DOHH2 (cell line): ENCODE measurements around the gene TCERG1L.

ENCODE experiments used
- H3F3A ChIP-seq: fragments of 200-600 bp; sonication (generic), shearing (Covaris generic); 2 replicates; pipeline ENCODE4 v1.6.0; 2016; ENCODE audit warnings: antibody characterized with exemption, mild to moderate bottlenecking; ENCODE audit not compliant: control insufficient read depth, insufficient read depth
- H3K27ac ChIP-seq: fragments of 200-600 bp; sonication (generic); 2 replicates; pipeline ENCODE4 v1.5.1; 2014; ENCODE audit warnings: low read depth, mild to moderate bottlenecking, low read length, moderate library complexity
- H3K27me3 ChIP-seq: fragments of 200-600 bp; sonication (generic); 2 replicates; pipeline ENCODE4 v1.6.1; 2014; ENCODE audit warnings: mild to moderate bottlenecking, low read length, mixed read lengths; ENCODE audit not compliant: control insufficient read depth
- H3K36me3 ChIP-seq: fragments of 200-600 bp; sonication (generic); 2 replicates; pipeline ENCODE4 v1.6.1; 2014; ENCODE audit warnings: mild to moderate bottlenecking, low read length, moderate library complexity, mixed read lengths; ENCODE audit not compliant: control insufficient read depth
- H3K4me1 ChIP-seq: fragments of 200-600 bp; sonication (generic); 2 replicates; pipeline ENCODE4 v1.6.1; 2014; ENCODE audit warnings: mild to moderate bottlenecking, low read length, mixed read lengths; ENCODE audit not compliant: control insufficient read depth
- H3K4me2 ChIP-seq: fragments of 200-600 bp; sonication (generic); 2 replicates; pipeline ENCODE4 v1.6.0; 2014; ENCODE audit warnings: mild to moderate bottlenecking, low read length, moderate library complexity
- H3K4me3 ChIP-seq: fragments of 200-600 bp; sonication (generic); 2 replicates; pipeline ENCODE4 v1.5.1; 2014; ENCODE audit warnings: mild to moderate bottlenecking, low read length, mixed read lengths
- H3K79me2 ChIP-seq: fragments of 200-600 bp; sonication (generic); 2 replicates; pipeline ENCODE4 v1.6.1; 2014; ENCODE audit warnings: mild to moderate bottlenecking, low read length, mixed read lengths; ENCODE audit not compliant: control insufficient read depth
- H3K9me2 ChIP-seq: fragments of 200-600 bp; sonication (generic); replicated peaks from 2 replicates; pipeline ENCODE4 v1.6.1; 2014; ENCODE audit warnings: mild to moderate bottlenecking, low read length, mixed read lengths; ENCODE audit not compliant: control insufficient read depth
- H3K9me3 ChIP-seq: fragments of 200-600 bp; sonication (generic); 2 replicates; pipeline ENCODE4 v1.6.1; 2014; ENCODE audit warnings: antibody characterized with exemption, low read length, mixed read lengths; ENCODE audit not compliant: control insufficient read depth, insufficient read depth
- H4K20me1 ChIP-seq: fragments of 200-600 bp; sonication (generic); 2 replicates; pipeline ENCODE4 v1.6.0; 2014; ENCODE audit warnings: low read depth, mild to moderate bottlenecking, antibody characterized with exemption, low read length, moderate library complexity; ENCODE audit not compliant: control insufficient read depth, insufficient read depth
- EZH2phosphoT487 ChIP-seq: fragments of 200-600 bp; sonication (generic); IDR thresholded peaks from 2 replicates; pipeline ENCODE4 v1.6.1; 2017; ENCODE audit warnings: borderline replicate concordance, mild to moderate bottlenecking, antibody characterized with exemption, low read length, moderate library complexity, mixed read lengths
- TF ChIP-seq, protein P1 (sequence below): fragments of 200-600 bp; sonication (generic); IDR thresholded peaks from one replicate; pipeline ENCODE4 v1.5.1; 2014; ENCODE audit warnings: antibody characterized with exemption, mild to moderate bottlenecking, low read depth, low read length; ENCODE audit not compliant: poor library complexity, severe bottlenecking

Gene TCERG1L

DNA sequence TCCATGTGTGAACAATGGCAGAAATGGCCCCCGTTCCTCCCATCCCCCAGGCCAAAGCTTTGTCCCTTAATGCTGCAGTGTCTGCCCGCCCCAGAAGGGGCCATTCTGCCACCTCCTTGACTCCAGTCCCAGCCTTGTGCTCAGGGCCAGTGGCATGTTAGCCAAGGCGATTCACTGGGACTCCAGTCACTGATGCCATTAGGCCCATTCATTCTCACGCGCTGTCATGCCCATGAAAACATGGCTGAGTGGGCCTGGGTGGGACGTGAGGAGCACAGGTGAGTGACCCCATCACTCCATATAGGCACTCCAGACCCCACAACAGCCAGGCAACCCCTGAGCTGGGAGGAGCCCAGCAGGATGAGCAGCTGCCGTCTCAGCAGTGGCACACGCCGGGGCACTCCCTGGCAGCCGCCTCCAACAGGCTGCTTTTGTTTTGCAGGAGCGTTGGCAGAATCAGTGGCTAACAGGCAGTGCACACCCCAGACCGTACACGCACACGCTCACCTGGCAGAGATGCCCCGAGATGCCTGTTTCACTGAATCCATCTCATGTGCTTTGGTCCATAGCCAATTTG, 79.5 kb downstream of the TCERG1L start:
- H3K27ac ChIP-seq: no peak overlapping the region
- H3K27me3 ChIP-seq: no peaks in the 10 kb centered on the region
- TF ChIP-seq EZH2phosphoT487: no peak
- TF ChIP-seq, protein P1, sequence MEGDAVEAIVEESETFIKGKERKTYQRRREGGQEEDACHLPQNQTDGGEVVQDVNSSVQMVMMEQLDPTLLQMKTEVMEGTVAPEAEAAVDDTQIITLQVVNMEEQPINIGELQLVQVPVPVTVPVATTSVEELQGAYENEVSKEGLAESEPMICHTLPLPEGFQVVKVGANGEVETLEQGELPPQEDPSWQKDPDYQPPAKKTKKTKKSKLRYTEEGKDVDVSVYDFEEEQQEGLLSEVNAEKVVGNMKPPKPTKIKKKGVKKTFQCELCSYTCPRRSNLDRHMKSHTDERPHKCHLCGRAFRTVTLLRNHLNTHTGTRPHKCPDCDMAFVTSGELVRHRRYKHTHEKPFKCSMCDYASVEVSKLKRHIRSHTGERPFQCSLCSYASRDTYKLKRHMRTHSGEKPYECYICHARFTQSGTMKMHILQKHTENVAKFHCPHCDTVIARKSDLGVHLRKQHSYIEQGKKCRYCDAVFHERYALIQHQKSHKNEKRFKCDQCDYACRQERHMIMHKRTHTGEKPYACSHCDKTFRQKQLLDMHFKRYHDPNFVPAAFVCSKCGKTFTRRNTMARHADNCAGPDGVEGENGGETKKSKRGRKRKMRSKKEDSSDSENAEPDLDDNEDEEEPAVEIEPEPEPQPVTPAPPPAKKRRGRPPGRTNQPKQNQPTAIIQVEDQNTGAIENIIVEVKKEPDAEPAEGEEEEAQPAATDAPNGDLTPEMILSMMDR: no peak
- H3F3A ChIP-seq: no peaks in the 10 kb centered on the region
- no peak overlapping the region for H3K4me2 ChIP-seq
- no peaks in the 10 kb centered on the region for H3K79me2 ChIP-seq
- H3K9me3 ChIP-seq: no peaks in the 10 kb centered on the region
- no peaks in the 10 kb centered on the region for H3K9me2 ChIP-seq
- H3K4me3 ChIP-seq: no peak overlapping the region
- H4K20me1 ChIP-seq: no peaks in the 10 kb centered on the region
- no peaks in the 10 kb centered on the region for H3K36me3 ChIP-seq
- H3K4me1 ChIP-seq: no peaks in the 10 kb centered on the region

- Histone ChIP-seq H3K27me3 (no peaks in the 10 kb centered on the region), H3K36me3 (no peaks in the 10 kb centered on the region), H4K20me1 (no peaks in the 10 kb centered on the region), H3K4me3 (no peak overlapping the region), H3K79me2 (no peaks in the 10 kb centered on the region), H3K9me3 (no peaks in the 10 kb centered on the region), H3K4me1 (no peaks in the 10 kb centered on the region), H3K27ac (no peak overlapping the region), H3K9me2 (no peaks in the 10 kb centered on the region), H3F3A (no peaks in the 10 kb centered on the region), H3K4me2 (no peak overlapping the region)
- TF ChIP-seq, protein P1: no peak
- TF ChIP-seq EZH2phosphoT487: no peak
These were observed 80.1 kb downstream of the TCERG1L start for GRCh38 chr10:131231323-131231964.

- no peak overlapping the region for H3K4me3 ChIP-seq
- TF ChIP-seq, protein P1: no peak
- no peak for TF ChIP-seq EZH2phosphoT487
- H3K36me3 ChIP-seq: no peaks in the 10 kb centered on the region
- no peaks in the 10 kb centered on the region for H3K9me2 ChIP-seq
- no peak overlapping the region for H3K27ac ChIP-seq
- H3K9me3 ChIP-seq: no peaks in the 10 kb centered on the region
- no peaks in the 10 kb centered on the region for H3F3A ChIP-seq
- H4K20me1 ChIP-seq: no peaks in the 10 kb centered on the region
- no peaks in the 10 kb centered on the region for H3K79me2 ChIP-seq
- H3K27me3 ChIP-seq: no peaks in the 10 kb centered on the region
- no peaks in the 10 kb centered on the region for H3K4me1 ChIP-seq
- no peak overlapping the region for H3K4me2 ChIP-seq
These were observed 80.7 kb downstream of the TCERG1L start for GRCh38 chr10:131230641-131231322.
